Adrenal gland (tissue), 5 donors: Measurements from ENCODE around the gene OR2S2.

Source experiments
- CTCF ChIP-seq, 6 experiments: fragments of 450-650 bp in 4 of 6; fragments of 200-600 bp in 2 of 6; sonication (generic) in 1 of 6; IDR thresholded peaks; 1 replicate in 5 of 6; 2 replicates in 1 of 6; pipeline versions ENCODE4 v1.5.1 to v1.8.0; 2016 to 2021; ENCODE audit warnings: antibody characterized with exemption in 6 of 6, mild to moderate bottlenecking in 2 of 6, moderate library complexity in 1 of 6
- POLR2A ChIP-seq, 2 donors: fragments of 450-650 bp; IDR thresholded peaks; one replicate each; pipeline ENCODE4 v1.6.1; 2017; ENCODE audit warnings: antibody characterized with exemption in 2 of 2, mild to moderate bottlenecking in 2 of 2, moderate library complexity in 1 of 2
- donor health status: DM: no; HTN: no; CAD: no.

- TF ChIP-seq CTCF (IDR thresholded peaks at IDR 0.05) (no peak), POLR2A (IDR thresholded peaks at IDR 0.05) (no peak)
Measured at GRCh38 chr9:35930989-35931388, 27.0 kb downstream of the OR2S2 start.
